SK-N-MC (cell line): ENCODE data around the gene ILF3.

ENCODE experiments used
- DNase-seq: peaks from one replicate; pipeline ENCODE4 v3.0.0-alpha.2; 2011; ENCODE audit warnings: low read depth, low spot score
- H3K27ac ChIP-seq: fragments of 200-600 bp; sonication (generic); 2 replicates; pipeline ENCODE4 v1.5.1; 2016; ENCODE audit warnings: mixed run types
- H3K36me3 ChIP-seq: fragments of 200-600 bp; sonication (generic); 2 replicates; pipeline ENCODE4 v1.6.1; 2017; ENCODE audit warnings: antibody characterized with exemption, low read length, mixed read lengths; ENCODE audit not compliant: insufficient read depth
- H3K4me3 ChIP-seq: fragments of 200-600 bp; sonication (generic); 2 replicates; pipeline ENCODE4 v1.5.1; 2016
- H3K9ac ChIP-seq: fragments of 200-600 bp; sonication (generic); 2 replicates; pipeline ENCODE4 v1.8.0; 2017; ENCODE audit warnings: mixed run types, mixed read lengths; ENCODE audit not compliant: insufficient read length
- H3K9me3 ChIP-seq: fragments of 200-600 bp; sonication (generic); 2 replicates; pipeline ENCODE4 v1.6.1; 2017; ENCODE audit warnings: low read depth, mild to moderate bottlenecking, antibody characterized with exemption, low read length, moderate library complexity, mixed read lengths
- EZH2 ChIP-seq: fragments of 200-600 bp; sonication (generic); IDR thresholded peaks from one replicate; pipeline ENCODE4 v1.6.1; 2017; ENCODE audit warnings: antibody characterized with exemption
- FOXP2 ChIP-seq: optimal IDR thresholded peaks from 2 replicates; pipeline ENCODE3; 2011; ENCODE audit warnings: mild to moderate bottlenecking, moderate library complexity; ENCODE audit not compliant: insufficient read depth; ENCODE audit errors: extremely low read length, control extremely low read depth
- POLR2AphosphoS5 ChIP-seq: IDR thresholded peaks from 2 replicates; pipeline ENCODE4 v1.6.1; 2012; ENCODE audit warnings: mild to moderate bottlenecking, low read depth, low read length, borderline replicate concordance

Gene ILF3

DNA sequence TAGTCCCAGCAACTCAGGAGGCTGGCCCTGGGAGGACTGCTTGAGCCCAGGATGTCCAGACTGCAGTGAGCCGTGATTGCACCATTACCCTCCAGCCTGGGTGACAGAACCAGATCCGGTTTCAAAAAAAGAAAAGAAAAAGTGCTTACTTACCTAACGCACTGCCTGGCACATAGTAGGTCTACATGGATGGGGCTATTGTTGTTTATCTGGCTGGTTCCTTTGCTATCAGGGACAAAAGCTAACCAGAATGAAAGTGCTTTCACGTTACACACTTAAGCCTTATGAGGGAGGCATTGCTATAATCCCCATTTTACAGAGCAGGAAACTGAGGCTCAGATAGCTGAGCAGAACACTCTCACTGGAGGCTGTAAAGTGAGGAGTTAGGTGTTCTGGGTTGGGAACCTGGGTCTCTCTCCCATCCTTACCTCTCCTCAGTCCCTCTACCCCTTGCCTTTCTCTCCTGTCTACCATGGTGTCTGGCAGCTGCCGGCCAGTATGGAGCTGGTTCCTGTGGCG is 66.5 kb downstream of the ILF3 start:
- Histone ChIP-seq H3K9me3 (no peaks in the 10 kb centered on the region), H3K36me3 (no peaks in the 10 kb centered on the region), H3K4me3 (no peak overlapping the region), H3K9ac (no peak overlapping the region), H3K27ac (no peak overlapping the region)
- no peak for DNase-seq
- TF ChIP-seq FOXP2 (no peak), EZH2 (no peak), POLR2AphosphoS5 (no peak)

DNA sequence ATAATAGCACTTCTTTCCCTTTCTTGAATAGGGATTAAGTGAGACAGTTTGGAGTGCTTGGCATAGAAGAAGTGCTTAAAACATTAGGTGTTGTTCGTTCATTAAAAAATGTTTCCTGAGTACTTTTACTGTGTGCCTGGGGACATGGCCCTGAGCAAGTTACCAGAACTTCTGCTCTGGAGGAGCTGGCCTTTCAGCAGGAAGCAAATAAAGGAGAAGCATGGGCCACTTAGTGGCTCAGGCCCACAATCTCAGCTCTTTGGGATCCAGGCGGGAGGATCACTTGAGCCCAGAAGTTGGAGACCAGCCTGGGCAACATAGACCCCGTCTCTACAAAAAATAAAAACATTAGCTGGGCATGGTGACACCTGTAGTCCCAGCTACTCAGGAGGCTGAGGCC is 69.4 kb downstream of the ILF3 start:
- H3K36me3 ChIP-seq: no peaks in the 10 kb centered on the region
- peak overlapping the region; percentile 75 for H3K27ac ChIP-seq
- no peak for TF ChIP-seq EZH2
- no peak for TF ChIP-seq POLR2AphosphoS5
- no peak for TF ChIP-seq FOXP2
- H3K9me3 ChIP-seq: no peaks in the 10 kb centered on the region
- DNase-seq: no peak
- H3K4me3 ChIP-seq: no peak overlapping the region
- H3K9ac ChIP-seq: no peak overlapping the region

DNA sequence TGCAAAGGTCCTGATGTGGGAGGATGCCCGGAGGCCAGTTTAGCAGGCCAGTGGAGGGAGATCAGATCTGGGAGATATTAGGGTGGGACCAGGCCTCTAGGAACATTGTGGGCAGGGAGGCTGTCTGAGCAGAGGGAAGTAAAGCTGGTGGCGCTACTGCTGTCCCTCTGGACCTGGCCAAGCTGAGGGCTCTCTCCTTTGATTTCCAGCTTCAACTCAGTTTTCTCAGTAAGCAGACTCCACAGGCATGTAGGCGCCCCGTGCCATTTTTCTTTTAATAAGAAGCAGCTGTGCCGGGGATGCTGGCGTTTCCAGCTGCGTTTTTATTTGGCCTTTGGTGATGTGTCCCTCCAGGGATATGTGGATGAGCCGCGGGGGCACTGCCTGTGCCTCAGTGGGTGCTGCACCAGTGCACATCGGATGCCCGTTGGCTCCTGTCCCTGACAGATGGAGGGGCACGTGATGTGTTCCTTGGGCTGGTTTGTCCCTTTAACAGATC is 70.5 kb downstream of the ILF3 start:
- H3K9ac ChIP-seq: no peak overlapping the region
- no peaks in the 10 kb centered on the region for H3K36me3 ChIP-seq
- H3K27ac ChIP-seq: peak overlapping the region; percentile 77
- no peak for DNase-seq
- H3K4me3 ChIP-seq: peak overlapping the region; percentile 19
- H3K9me3 ChIP-seq: no peaks in the 10 kb centered on the region
- no peak for TF ChIP-seq EZH2
- no peak for TF ChIP-seq FOXP2
- no peak for TF ChIP-seq POLR2AphosphoS5

DNA sequence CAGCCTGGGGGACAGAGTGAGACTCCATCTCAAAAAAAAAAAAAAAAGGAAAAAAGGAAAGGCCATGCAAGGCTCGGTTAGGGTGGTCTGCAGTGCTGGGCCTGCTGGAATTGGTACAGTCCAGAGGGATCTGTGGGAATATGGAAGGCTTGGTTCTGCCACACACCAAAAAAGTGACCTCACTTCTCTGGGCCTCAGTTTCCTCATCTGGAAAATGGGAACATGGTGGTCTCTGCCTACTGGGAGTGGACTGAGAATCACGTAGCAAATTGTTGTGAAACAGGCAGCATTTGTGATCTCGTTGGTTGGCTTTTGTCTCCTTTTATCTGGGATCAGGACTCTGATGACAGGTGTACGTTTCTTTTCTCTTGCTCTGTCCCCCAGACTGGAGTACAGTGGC is 71.3 kb downstream of the ILF3 start:
- no peaks in the 10 kb centered on the region for H3K36me3 ChIP-seq
- H3K9me3 ChIP-seq: no peaks in the 10 kb centered on the region
- no peak overlapping the region for H3K27ac ChIP-seq
- H3K9ac ChIP-seq: no peak overlapping the region
- no peak overlapping the region for H3K4me3 ChIP-seq
- DNase-seq: no peak
- TF ChIP-seq EZH2 (no peak), FOXP2 (no peak), POLR2AphosphoS5 (no peak)

DNA sequence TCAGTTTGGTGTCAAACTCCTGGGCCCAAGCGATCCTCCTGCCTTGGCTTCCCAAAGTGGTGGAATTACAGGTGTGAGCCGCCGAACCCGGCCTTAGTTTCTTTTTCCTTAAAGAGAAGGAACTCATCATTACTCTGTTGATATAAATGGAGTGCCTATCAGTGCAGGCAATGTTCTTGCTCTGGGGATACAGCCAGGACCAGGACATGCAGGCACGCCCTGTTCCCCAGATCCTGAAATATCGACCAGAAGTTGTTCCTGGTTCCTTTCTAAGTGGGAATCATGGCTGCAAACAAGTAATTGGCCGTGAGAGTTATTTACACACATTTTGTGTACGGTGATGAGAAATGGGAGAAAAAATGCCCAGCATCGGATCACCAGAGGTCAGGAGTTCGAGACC is 72.1 kb downstream of the ILF3 start:
- H3K27ac ChIP-seq: no peak overlapping the region
- no peak overlapping the region for H3K4me3 ChIP-seq
- DNase-seq: no peak
- no peaks in the 10 kb centered on the region for H3K9me3 ChIP-seq
- H3K36me3 ChIP-seq: no peaks in the 10 kb centered on the region
- TF ChIP-seq FOXP2 (no peak), POLR2AphosphoS5 (no peak), EZH2 (no peak)
- no peak overlapping the region for H3K9ac ChIP-seq

DNA sequence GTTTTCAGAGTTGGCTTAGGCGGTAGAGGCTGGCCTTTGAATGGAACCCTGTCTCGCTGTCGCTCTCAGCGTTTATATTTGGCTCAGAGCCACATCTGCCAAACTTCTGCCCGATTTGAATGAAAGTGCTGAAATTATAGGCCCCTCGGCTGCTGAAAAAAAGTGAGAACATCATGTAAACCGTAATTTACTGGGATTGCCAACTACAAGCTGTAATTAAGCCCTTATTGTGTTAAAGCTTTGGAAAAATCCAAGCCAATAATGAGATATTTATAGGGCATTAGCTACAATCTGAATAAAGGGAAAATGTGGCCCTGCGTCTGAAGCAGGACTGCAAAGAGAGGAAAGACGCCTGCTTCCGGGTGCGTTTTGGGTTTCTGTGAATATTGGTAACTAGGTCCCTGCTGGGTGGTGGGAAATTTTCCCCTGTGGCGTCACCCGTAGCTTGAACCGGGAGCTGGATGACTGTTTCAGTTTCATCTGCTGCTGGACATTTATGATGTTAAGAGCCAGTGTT is 73.6 kb downstream of the ILF3 start:
- no peak overlapping the region for H3K4me3 ChIP-seq
- H3K36me3 ChIP-seq: no peaks in the 10 kb centered on the region
- TF ChIP-seq POLR2AphosphoS5 (no peak), EZH2 (no peak), FOXP2 (no peak)
- no peaks in the 10 kb centered on the region for H3K9me3 ChIP-seq
- DNase-seq: no peak
- peak overlapping the region; percentile 27 for H3K27ac ChIP-seq
- no peak overlapping the region for H3K9ac ChIP-seq

DNA sequence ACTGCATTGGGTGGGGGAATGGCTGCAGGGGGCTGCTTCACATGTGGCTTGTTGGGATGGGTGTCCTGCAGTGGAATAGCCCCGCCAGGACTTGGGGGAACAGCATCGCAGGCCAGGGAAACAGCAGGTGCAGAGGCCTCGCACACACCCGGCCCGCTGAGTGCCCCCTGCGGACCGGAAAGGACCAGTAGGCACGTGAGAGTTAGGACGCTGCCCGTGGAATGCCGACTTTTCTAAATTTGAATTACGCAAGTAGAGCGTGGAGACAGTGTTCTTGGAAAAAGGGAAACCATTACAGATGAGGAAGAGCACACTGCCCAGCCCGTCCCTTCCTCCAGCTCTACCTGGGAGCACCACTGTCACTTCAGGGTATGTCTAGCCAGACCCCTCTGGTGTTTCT is 75.3 kb downstream of the ILF3 start:
- H3K9me3 ChIP-seq: no peaks in the 10 kb centered on the region
- H3K9ac ChIP-seq: no peak overlapping the region
- H3K27ac ChIP-seq: no peak overlapping the region
- DNase-seq: no peak
- no peak overlapping the region for H3K4me3 ChIP-seq
- no peaks in the 10 kb centered on the region for H3K36me3 ChIP-seq
- no peak for TF ChIP-seq FOXP2
- no peak for TF ChIP-seq EZH2
- TF ChIP-seq POLR2AphosphoS5: no peak

DNA sequence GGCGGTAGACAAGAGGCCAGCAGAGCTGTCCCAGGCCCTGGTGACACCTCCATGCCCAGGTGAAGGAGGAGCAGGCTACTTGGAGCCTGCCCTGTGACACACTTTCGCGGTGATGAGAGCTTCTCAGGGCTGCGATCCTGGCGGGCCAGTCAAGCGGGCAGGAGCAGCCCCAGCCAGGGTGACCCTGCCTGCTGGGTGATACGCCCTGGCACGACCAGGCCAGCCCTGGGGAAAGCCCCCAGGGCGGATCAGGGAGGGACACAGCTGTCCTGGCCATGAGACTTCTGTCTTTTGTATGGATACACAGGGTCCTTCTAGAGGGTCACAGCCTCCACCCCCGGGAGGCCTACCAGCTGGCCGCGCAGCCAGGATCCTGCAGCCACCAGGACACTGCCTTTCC is 76.8 kb downstream of the ILF3 start:
- no peaks in the 10 kb centered on the region for H3K36me3 ChIP-seq
- no peak overlapping the region for H3K27ac ChIP-seq
- no peak overlapping the region for H3K9ac ChIP-seq
- TF ChIP-seq POLR2AphosphoS5 (no peak), FOXP2 (no peak), EZH2 (no peak)
- no peaks in the 10 kb centered on the region for H3K9me3 ChIP-seq
- DNase-seq: no peak
- H3K4me3 ChIP-seq: no peak overlapping the region

DNA sequence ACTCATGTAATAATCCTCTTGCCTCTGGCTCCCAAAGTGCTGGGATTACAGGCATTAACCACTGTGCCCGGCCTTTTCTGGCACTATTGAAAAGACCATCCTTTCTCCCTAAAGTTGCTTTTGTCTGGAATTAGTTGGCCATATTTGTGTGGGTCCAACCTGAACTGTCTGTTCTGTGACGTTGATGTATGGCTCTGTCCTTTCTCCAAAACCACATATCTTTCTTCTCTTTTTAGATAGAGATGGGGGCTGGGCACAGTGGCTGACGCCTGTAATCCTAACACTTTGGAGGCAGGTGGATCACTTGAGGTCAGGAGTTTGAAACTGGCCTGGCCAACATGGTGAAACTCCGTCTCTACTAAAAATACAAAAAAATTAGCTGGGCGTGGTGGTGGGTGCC is 81.6 kb downstream of the ILF3 start:
- no peak for TF ChIP-seq FOXP2
- no peak for TF ChIP-seq POLR2AphosphoS5
- no peak for TF ChIP-seq EZH2
- DNase-seq: no peak
- Histone ChIP-seq H3K36me3 (peaks cover 4% of the 10 kb centered on the region; the same call in 1 of the 2 replicates), H3K27ac (no peak overlapping the region), H3K4me3 (no peak overlapping the region), H3K9ac (no peak overlapping the region), H3K9me3 (no peaks in the 10 kb centered on the region)
